ENCODE measurements around the gene BCL2.

Gene BCL2

DNA sequence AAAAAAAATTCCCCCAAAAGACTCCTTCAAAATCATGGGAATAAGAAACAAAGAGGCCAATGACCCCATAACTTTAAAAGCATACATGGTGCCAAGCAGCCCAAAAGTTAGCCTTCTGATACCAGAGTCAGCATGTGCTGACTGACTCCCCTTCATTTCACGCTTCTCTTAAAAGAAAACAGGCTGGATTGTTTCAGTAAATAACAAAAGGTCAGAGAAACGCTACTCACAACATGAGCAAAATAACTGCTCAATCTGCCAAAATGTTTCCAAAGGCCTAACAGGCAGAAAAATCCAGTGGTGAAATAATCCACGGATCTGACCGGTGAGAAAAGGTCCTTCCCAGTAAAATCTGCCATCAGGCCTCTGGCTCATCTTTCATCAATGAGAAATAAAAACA, 71.6 kb downstream of the BCL2 start:
- Histone ChIP-seq H3K27ac (ENCODE audit: insufficient read depth, low read length, poor library complexity, severe bottlenecking) (no peak overlapping the region), H3K9me3 (ENCODE audit: control insufficient read depth, low read length) (no peaks in the 10 kb centered on the region), H3K36me3 (ENCODE audit: control insufficient read depth, insufficient read depth, low read length) (no peaks in the 10 kb centered on the region), H3K27me3 (replicated peaks; ENCODE audit: control insufficient read depth, insufficient read depth, low read length, poor library complexity, severe bottlenecking) (no peaks in the 10 kb centered on the region), H3K4me1 (ENCODE audit: control insufficient read depth, insufficient read depth, low read length, poor library complexity, severe bottlenecking) (no peaks in the 10 kb centered on the region), H3K4me3 (ENCODE audit: insufficient read depth, low read depth, low read length, poor library complexity, severe bottlenecking) (no peak overlapping the region)
- no peak for DNase-seq

DNA sequence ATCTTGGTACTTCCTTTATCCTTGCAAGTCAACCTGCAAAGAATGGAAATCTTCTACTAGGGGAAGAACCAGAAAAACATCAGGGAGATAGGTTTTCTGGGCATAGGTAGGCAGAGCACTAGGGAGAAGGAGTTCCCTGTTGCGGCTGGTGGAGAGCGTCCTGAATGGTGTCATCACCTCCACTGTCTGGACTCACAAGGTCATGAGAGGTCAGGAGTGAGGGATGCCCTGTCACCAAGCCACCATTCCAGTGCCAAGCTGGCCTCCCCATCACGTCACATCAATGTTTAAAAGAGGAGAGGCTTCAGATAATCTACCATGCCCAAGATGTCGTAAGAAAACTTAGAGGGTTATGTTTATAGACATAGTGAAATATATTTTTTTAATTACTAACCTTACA, 72.1 kb downstream of the BCL2 start:
- Histone ChIP-seq H3K27ac (ENCODE audit: insufficient read depth, low read length, poor library complexity, severe bottlenecking) (no peak overlapping the region), H3K4me1 (ENCODE audit: control insufficient read depth, insufficient read depth, low read length, poor library complexity, severe bottlenecking) (no peaks in the 10 kb centered on the region), H3K36me3 (ENCODE audit: control insufficient read depth, insufficient read depth, low read length) (no peaks in the 10 kb centered on the region), H3K27me3 (replicated peaks; ENCODE audit: control insufficient read depth, insufficient read depth, low read length, poor library complexity, severe bottlenecking) (no peaks in the 10 kb centered on the region), H3K4me3 (ENCODE audit: insufficient read depth, low read depth, low read length, poor library complexity, severe bottlenecking) (no peak overlapping the region), H3K9me3 (ENCODE audit: control insufficient read depth, low read length) (no peaks in the 10 kb centered on the region)
- no peak for DNase-seq

DNA sequence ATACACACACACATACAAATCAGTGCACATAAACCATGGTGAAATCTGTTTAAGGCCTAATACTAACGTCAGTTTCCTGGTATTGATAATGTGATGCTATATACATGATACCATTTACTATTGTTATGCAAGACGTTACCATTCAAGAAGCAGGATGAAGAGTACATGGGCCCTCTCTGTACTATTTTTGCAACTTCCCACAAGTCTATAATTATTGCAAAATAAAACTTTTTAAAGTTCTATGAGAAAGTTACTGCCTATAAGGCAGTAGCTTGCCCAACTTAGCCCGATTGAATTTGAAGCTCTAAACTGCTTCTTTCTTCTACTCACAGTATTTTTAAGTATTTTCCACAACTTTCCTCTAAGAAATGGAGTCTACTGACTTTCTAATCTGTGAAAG, 74.0 kb downstream of the BCL2 start:
- Histone ChIP-seq H3K27ac (ENCODE audit: insufficient read depth, low read length, poor library complexity, severe bottlenecking) (no peak overlapping the region), H3K27me3 (replicated peaks; ENCODE audit: control insufficient read depth, insufficient read depth, low read length, poor library complexity, severe bottlenecking) (no peaks in the 10 kb centered on the region), H3K4me3 (ENCODE audit: insufficient read depth, low read depth, low read length, poor library complexity, severe bottlenecking) (no peak overlapping the region), H3K4me1 (ENCODE audit: control insufficient read depth, insufficient read depth, low read length, poor library complexity, severe bottlenecking) (no peaks in the 10 kb centered on the region), H3K36me3 (ENCODE audit: control insufficient read depth, insufficient read depth, low read length) (peaks cover under 1% of the 10 kb centered on the region), H3K9me3 (ENCODE audit: control insufficient read depth, low read length) (no peaks in the 10 kb centered on the region)
- DNase-seq: no peak

DNA sequence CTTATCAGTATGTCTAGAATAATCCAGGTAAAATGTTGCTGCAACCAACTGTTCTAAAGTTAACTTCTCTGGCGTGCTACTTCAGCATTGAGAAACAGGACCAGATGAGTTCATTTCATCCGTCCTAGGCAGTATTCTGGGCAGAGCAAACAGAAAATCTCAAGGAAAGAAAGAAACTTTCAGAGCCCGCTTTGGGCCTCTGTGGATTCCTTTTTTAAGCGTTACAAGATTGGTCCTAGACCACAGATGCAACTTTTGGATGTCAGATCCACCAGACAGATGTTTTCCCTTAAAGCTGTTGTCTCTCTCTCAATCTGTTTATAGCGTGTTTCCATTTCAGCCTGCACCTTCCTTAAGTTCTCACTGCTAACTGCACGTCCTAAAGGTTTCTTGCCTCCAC, 75.0 kb downstream of the BCL2 start:
- no peaks in the 10 kb centered on the region for H3K27me3 ChIP-seq (replicated peaks; ENCODE audit: control insufficient read depth, insufficient read depth, low read length, poor library complexity, severe bottlenecking)
- no peaks in the 10 kb centered on the region for H3K9me3 ChIP-seq (ENCODE audit: control insufficient read depth, low read length)
- peaks cover 4% of the 10 kb centered on the region for H3K36me3 ChIP-seq (ENCODE audit: control insufficient read depth, insufficient read depth, low read length)
- DNase-seq: no peak
- no peak overlapping the region for H3K4me3 ChIP-seq (ENCODE audit: insufficient read depth, low read depth, low read length, poor library complexity, severe bottlenecking)
- no peak overlapping the region for H3K27ac ChIP-seq (ENCODE audit: insufficient read depth, low read length, poor library complexity, severe bottlenecking)
- no peaks in the 10 kb centered on the region for H3K4me1 ChIP-seq (ENCODE audit: control insufficient read depth, insufficient read depth, low read length, poor library complexity, severe bottlenecking)

DNA sequence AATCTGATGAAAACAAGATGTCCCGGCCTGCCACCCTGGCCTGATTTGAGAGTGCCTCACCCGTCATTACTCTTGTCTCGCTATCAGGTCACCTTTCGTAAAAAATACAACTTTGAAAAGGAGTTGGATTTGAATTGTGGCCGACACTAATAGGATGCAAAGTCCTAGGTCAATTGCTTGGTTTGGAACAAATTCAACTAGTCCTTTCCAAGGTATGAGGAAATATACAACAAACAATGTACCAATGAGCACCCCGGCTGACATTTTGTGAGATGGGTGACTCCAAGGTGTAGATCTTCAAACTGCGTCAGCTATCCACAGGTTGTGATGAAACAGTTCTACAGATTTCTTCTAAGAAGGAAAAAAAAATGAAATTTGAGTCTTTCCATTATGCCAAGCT, 77.8 kb downstream of the BCL2 start:
- no peak overlapping the region for H3K27ac ChIP-seq (ENCODE audit: insufficient read depth, low read length, poor library complexity, severe bottlenecking)
- no peaks in the 10 kb centered on the region for H3K4me1 ChIP-seq (ENCODE audit: control insufficient read depth, insufficient read depth, low read length, poor library complexity, severe bottlenecking)
- no peak overlapping the region for H3K4me3 ChIP-seq (ENCODE audit: insufficient read depth, low read depth, low read length, poor library complexity, severe bottlenecking)
- H3K27me3 ChIP-seq (replicated peaks; ENCODE audit: control insufficient read depth, insufficient read depth, low read length, poor library complexity, severe bottlenecking): no peaks in the 10 kb centered on the region
- no peaks in the 10 kb centered on the region for H3K9me3 ChIP-seq (ENCODE audit: control insufficient read depth, low read length)
- DNase-seq: no peak
- H3K36me3 ChIP-seq (ENCODE audit: control insufficient read depth, insufficient read depth, low read length): peaks cover 13% of the 10 kb centered on the region

DNA sequence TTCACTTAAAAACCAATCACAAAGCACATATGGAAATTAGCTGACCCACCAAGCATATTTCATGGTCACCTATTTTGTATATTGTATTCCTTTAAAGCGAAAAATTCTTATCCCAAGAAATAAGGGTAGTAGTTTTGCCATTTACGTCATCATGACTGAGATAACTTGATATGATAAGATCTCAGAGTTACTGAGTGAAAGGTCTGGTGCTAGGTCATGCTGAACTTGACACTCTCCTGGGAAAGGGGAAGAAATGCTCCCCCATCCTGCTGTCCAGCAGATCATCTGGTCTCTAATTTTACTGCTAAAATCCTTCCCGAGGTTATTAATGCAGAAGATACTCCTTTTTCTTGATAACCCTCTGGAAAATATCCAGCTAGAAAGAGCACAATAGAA, 78.3 kb downstream of the BCL2 start:
- Histone ChIP-seq H3K27me3 (replicated peaks; ENCODE audit: control insufficient read depth, insufficient read depth, low read length, poor library complexity, severe bottlenecking) (no peaks in the 10 kb centered on the region), H3K27ac (ENCODE audit: insufficient read depth, low read length, poor library complexity, severe bottlenecking) (no peak overlapping the region), H3K4me3 (ENCODE audit: insufficient read depth, low read depth, low read length, poor library complexity, severe bottlenecking) (no peak overlapping the region), H3K4me1 (ENCODE audit: control insufficient read depth, insufficient read depth, low read length, poor library complexity, severe bottlenecking) (no peaks in the 10 kb centered on the region), H3K36me3 (ENCODE audit: control insufficient read depth, insufficient read depth, low read length) (peaks cover 17% of the 10 kb centered on the region), H3K9me3 (ENCODE audit: control insufficient read depth, low read length) (no peaks in the 10 kb centered on the region)
- no peak for DNase-seq

DNA sequence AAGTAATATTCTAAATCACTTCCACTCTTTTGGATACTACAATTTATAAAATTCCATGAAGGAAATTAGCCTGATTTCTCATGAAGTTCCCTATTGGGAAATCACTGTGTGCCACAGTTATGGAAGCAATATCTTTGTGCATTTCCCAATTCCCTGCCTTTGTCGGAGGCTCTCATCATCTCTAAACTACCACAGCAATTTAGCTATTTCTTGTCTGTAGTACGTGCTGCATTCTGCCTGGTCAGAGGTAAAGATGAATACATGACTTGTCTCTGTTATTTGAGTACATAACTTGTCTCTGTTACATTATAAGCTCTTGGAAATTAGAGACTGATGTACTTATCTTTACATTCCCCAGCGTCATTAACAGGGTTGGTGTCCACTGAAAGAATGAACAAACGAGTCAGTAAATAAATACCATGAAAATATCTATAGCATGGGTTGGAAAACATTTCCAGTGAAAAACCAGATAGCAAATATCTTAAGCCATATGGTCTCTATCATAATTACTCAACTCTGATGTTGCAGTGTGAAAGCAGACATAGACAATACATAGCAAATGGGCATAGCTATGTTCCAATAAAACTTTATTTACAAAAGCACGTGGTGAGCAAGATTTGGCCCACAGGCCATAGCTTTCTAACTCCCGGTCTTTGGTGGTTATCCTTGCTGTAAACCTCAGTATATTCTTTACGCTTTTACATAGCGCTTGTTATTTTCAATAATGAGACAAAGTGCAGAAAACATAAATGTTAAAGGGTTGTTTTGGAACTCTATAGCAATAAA, 78.8 kb downstream of the BCL2 start:
- Histone ChIP-seq H3K4me1 (ENCODE audit: control insufficient read depth, insufficient read depth, low read length, poor library complexity, severe bottlenecking) (no peaks in the 10 kb centered on the region), H3K9me3 (ENCODE audit: control insufficient read depth, low read length) (no peaks in the 10 kb centered on the region), H3K36me3 (ENCODE audit: control insufficient read depth, insufficient read depth, low read length) (peaks cover 19% of the 10 kb centered on the region), H3K4me3 (ENCODE audit: insufficient read depth, low read depth, low read length, poor library complexity, severe bottlenecking) (no peak overlapping the region), H3K27me3 (replicated peaks; ENCODE audit: control insufficient read depth, insufficient read depth, low read length, poor library complexity, severe bottlenecking) (no peaks in the 10 kb centered on the region), H3K27ac (ENCODE audit: insufficient read depth, low read length, poor library complexity, severe bottlenecking) (no peak overlapping the region)
- no peak for DNase-seq

DNA sequence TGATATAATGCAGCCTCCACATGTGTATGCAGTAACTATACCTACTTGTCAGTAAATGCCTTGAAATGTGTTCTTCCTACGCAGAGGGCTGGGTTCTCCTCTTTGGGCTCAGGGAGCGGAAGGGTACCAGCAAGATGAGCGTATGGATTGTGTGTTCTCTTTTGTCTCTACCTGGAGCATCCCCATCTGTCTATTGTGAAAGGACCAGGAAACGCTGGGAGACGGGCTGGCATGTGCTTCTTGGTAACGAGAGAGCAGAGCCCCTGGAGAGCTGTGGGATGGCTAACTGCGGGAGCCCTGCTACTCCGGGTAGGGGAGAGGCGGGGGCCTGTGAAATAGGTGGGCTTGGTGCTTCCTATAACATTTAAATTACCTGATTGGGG, 80.9 kb downstream of the BCL2 start:
- DNase-seq: no peak
- H3K4me3 ChIP-seq (ENCODE audit: insufficient read depth, low read depth, low read length, poor library complexity, severe bottlenecking): no peak overlapping the region
- H3K9me3 ChIP-seq (ENCODE audit: control insufficient read depth, low read length): no peaks in the 10 kb centered on the region
- no peaks in the 10 kb centered on the region for H3K4me1 ChIP-seq (ENCODE audit: control insufficient read depth, insufficient read depth, low read length, poor library complexity, severe bottlenecking)
- H3K36me3 ChIP-seq (ENCODE audit: control insufficient read depth, insufficient read depth, low read length): peaks cover 19% of the 10 kb centered on the region
- no peak overlapping the region for H3K27ac ChIP-seq (ENCODE audit: insufficient read depth, low read length, poor library complexity, severe bottlenecking)
- no peaks in the 10 kb centered on the region for H3K27me3 ChIP-seq (replicated peaks; ENCODE audit: control insufficient read depth, insufficient read depth, low read length, poor library complexity, severe bottlenecking)

DNA sequence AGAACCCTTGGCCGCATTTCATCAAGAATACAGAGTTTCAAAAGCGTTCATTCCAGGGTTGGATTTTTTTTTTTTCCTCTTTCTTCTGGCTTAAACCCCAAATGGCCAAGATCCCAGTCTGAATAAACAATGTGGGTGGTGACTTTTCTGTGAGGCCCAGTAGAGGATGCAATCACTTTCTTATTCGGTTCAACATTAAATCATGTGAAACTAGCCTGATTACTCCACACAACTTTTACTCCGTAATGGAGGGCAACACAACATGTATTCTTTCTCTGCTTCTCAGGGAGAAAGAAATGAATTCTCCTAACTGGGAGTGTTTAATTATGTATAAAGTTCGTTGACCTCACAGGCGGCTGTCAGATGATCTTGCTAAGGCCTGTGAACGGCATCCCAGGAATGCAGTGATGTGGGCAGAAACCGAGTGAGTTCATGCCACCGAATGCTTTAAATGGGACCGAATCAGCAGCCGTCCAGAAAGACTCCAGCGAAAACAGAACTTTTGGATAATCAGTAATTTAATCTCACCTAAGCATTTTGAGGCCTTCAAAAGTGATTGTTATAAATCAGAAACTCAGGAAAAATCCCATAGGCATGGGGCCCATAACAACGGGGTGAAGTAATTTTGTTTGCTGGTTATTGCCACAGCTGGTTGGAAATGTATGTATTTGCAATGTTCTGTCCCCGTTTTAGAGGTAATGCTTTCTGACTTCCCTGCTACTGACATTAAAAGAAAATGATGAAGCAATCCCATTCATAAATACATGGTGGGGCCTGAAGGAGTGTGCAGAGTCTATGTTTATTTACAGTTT, 81.5 kb downstream of the BCL2 start:
- Histone ChIP-seq H3K9me3 (ENCODE audit: control insufficient read depth, low read length) (no peaks in the 10 kb centered on the region), H3K27me3 (replicated peaks; ENCODE audit: control insufficient read depth, insufficient read depth, low read length, poor library complexity, severe bottlenecking) (no peaks in the 10 kb centered on the region), H3K4me3 (ENCODE audit: insufficient read depth, low read depth, low read length, poor library complexity, severe bottlenecking) (no peak overlapping the region), H3K27ac (ENCODE audit: insufficient read depth, low read length, poor library complexity, severe bottlenecking) (no peak overlapping the region), H3K36me3 (ENCODE audit: control insufficient read depth, insufficient read depth, low read length) (peaks cover 19% of the 10 kb centered on the region), H3K4me1 (ENCODE audit: control insufficient read depth, insufficient read depth, low read length, poor library complexity, severe bottlenecking) (no peaks in the 10 kb centered on the region)
- DNase-seq: no peak

Data from effector memory CD4-positive, alpha-beta T cell (primary cell).